WTC11 (cell line): ENCODE data around the gene PKHD1. TPM values are rescaled to one million over a fixed set of nuclear protein-coding genes. Genes with fewer than 3 reads are reported as not detected.

Experiments used
- ATAC-seq: fragments of 200-7000 bp; cut with Tn5 transposase; 2 replicates; pipeline ENCODE4 v1.10.0; 2021; ENCODE audit warnings: mild to moderate bottlenecking, moderate library complexity
- CTCF ChIA-PET: fragments of 300-600 bp; sonication (Branson Sonifier 250); formaldehyde crosslinking; loops from one replicate; lab custom pipeline; 2021; ENCODE audit warnings: antibody characterized with exemption; lab: Charles Lee
- POLR2A ChIA-PET: fragments of 350-600 bp; sonication (Branson Sonifier 250); formaldehyde crosslinking; loops from one replicate; lab custom pipeline; 2021; ENCODE audit warnings: antibody characterized with exemption; lab: Charles Lee
- DNase-seq: peaks from one replicate; pipeline ENCODE4 v3.0.0; 2021; ENCODE audit warnings: low spot score
- H3K27ac Mint-ChIP-seq: 2 replicates; pipeline ENCODE4 v1.8.0; 2021; ENCODE audit warnings: mixed read lengths
- H3K27me3 Mint-ChIP-seq: 2 replicates; pipeline ENCODE4 v1.8.0; 2021; ENCODE audit warnings: low read depth, mild to moderate bottlenecking, moderate library complexity, mixed read lengths
- H3K36me3 Mint-ChIP-seq: 2 replicates; pipeline ENCODE4 v1.8.0; 2021; ENCODE audit warnings: mixed read lengths
- H3K4me1 Mint-ChIP-seq: 2 replicates; pipeline ENCODE4 v1.8.0; 2022; ENCODE audit warnings: mixed read lengths
- H3K4me3 Mint-ChIP-seq: 2 replicates; pipeline ENCODE4 v1.8.0; 2021; ENCODE audit warnings: mild to moderate bottlenecking, moderate library complexity, mixed read lengths
- H3K9me3 Mint-ChIP-seq: 2 replicates; pipeline ENCODE4 v1.8.0; 2021; ENCODE audit warnings: mixed read lengths
- AR ChIP-seq: fragments of 250-450 bp; sonication (Bioruptor Pico); IDR thresholded peaks from 2 replicates; pipeline ENCODE4 v1.9.0; 2021; ENCODE audit warnings: mild to moderate bottlenecking
- CBFB ChIP-seq: sonication (generic); formaldehyde crosslinking; IDR thresholded peaks from 2 replicates; pipeline ENCODE4 v1.8.1; 2022; ENCODE audit warnings: mild to moderate bottlenecking, low read depth, missing genetic modification reagents
- ELF4 ChIP-seq: sonication (generic); formaldehyde crosslinking; IDR thresholded peaks from 2 replicates; pipeline ENCODE4 v1.8.1; 2022; ENCODE audit warnings: low read depth, mild to moderate bottlenecking, moderate library complexity, missing genetic modification reagents
- FOXK1 ChIP-seq: sonication (generic); formaldehyde crosslinking; IDR thresholded peaks from 2 replicates; pipeline ENCODE4 v1.8.0; 2022; ENCODE audit warnings: mild to moderate bottlenecking, moderate library complexity, missing genetic modification reagents
- FOXP4 ChIP-seq: sonication (generic); formaldehyde crosslinking; IDR thresholded peaks from 2 replicates; pipeline ENCODE4 v1.8.0; 2022; ENCODE audit warnings: mild to moderate bottlenecking, missing genetic modification reagents
- GABPB1 ChIP-seq: sonication (generic); formaldehyde crosslinking; IDR thresholded peaks from 2 replicates; pipeline ENCODE4 v1.8.1; 2023; ENCODE audit warnings: mild to moderate bottlenecking, missing genetic modification reagents
- IRF1 ChIP-seq: sonication (generic); formaldehyde crosslinking; IDR thresholded peaks from 2 replicates; pipeline ENCODE4 v1.8.0; 2023; ENCODE audit warnings: missing genetic modification reagents
- KAT7 ChIP-seq: sonication (generic); formaldehyde crosslinking; IDR thresholded peaks from 2 replicates; pipeline ENCODE4 v1.8.1; 2023; ENCODE audit warnings: missing genetic modification reagents, mild to moderate bottlenecking, borderline replicate concordance
- NFE2L1 ChIP-seq: sonication (generic); formaldehyde crosslinking; IDR thresholded peaks from 2 replicates; pipeline ENCODE4 v1.8.1; 2023; ENCODE audit warnings: missing genetic modification reagents
- NR1H2 ChIP-seq: sonication (generic); formaldehyde crosslinking; IDR thresholded peaks from 2 replicates; pipeline ENCODE4 v1.9.0; 2021; ENCODE audit warnings: mild to moderate bottlenecking, moderate library complexity, missing genetic modification reagents
- PREB ChIP-seq: sonication (generic); formaldehyde crosslinking; IDR thresholded peaks from 2 replicates; pipeline ENCODE4 v1.8.1; 2022; ENCODE audit warnings: mild to moderate bottlenecking, missing genetic modification reagents, moderate library complexity, borderline replicate concordance
- PRRX2 ChIP-seq: fragments of 250-450 bp; sonication (Bioruptor Pico); IDR thresholded peaks from 2 replicates; pipeline ENCODE4 v1.8.0; 2021; ENCODE audit warnings: mild to moderate bottlenecking
- RELA ChIP-seq: sonication (generic); formaldehyde crosslinking; IDR thresholded peaks from 2 replicates; pipeline ENCODE4 v1.8.1; 2022; ENCODE audit warnings: missing genetic modification reagents, mild to moderate bottlenecking, borderline replicate concordance
- SOX15 ChIP-seq: fragments of 250-450 bp; sonication (Bioruptor Pico); IDR thresholded peaks from 2 replicates; pipeline ENCODE4 v1.9.0; 2021; ENCODE audit warnings: mild to moderate bottlenecking
- TCF7 ChIP-seq: sonication (generic); formaldehyde crosslinking; IDR thresholded peaks from 2 replicates; pipeline ENCODE4 v1.8.0; 2022; ENCODE audit warnings: mild to moderate bottlenecking, low read depth, missing genetic modification reagents, moderate library complexity
- TEAD1 ChIP-seq: sonication (generic); formaldehyde crosslinking; IDR thresholded peaks from 2 replicates; pipeline ENCODE4 v1.8.0; 2022; ENCODE audit warnings: mild to moderate bottlenecking, missing genetic modification reagents
- TEAD4 ChIP-seq: sonication (generic); formaldehyde crosslinking; IDR thresholded peaks from 2 replicates; pipeline ENCODE4 v1.8.0; 2022; ENCODE audit warnings: mild to moderate bottlenecking, missing genetic modification reagents
- TP53 ChIP-seq: sonication (generic); formaldehyde crosslinking; IDR thresholded peaks from 2 replicates; pipeline ENCODE4 v1.8.1; 2023; ENCODE audit warnings: mild to moderate bottlenecking, missing genetic modification reagents
- ZBTB21 ChIP-seq: sonication (generic); formaldehyde crosslinking; IDR thresholded peaks from 2 replicates; pipeline ENCODE4 v1.8.1; 2023; ENCODE audit warnings: mild to moderate bottlenecking, missing genetic modification reagents, borderline replicate concordance
- ZNF138 ChIP-seq: sonication (generic); formaldehyde crosslinking; conservative IDR thresholded peaks from 2 replicates; pipeline ENCODE4 v1.8.1; 2022; ENCODE audit warnings: mild to moderate bottlenecking, moderate library complexity, missing genetic modification reagents
- ZNF232 ChIP-seq: sonication (generic); formaldehyde crosslinking; IDR thresholded peaks from 2 replicates; pipeline ENCODE4 v1.8.0; 2022; ENCODE audit warnings: mild to moderate bottlenecking, missing genetic modification reagents
- ZNF317 ChIP-seq: sonication (generic); formaldehyde crosslinking; IDR thresholded peaks from 2 replicates; pipeline ENCODE4 v1.8.1; 2023; ENCODE audit warnings: low read depth, mild to moderate bottlenecking, moderate library complexity, missing genetic modification reagents, borderline replicate concordance
- ZNF423 ChIP-seq: fragments of 250-450 bp; sonication (Bioruptor Pico); IDR thresholded peaks from 2 replicates; pipeline ENCODE4 v2.1.2; 2022; ENCODE audit warnings: mild to moderate bottlenecking, moderate library complexity
- total RNA-seq: library from RNA; stranded (reverse); gene quantifications from 3 replicates; pipeline ENCODE4 v1.2.3, GENCODE V29; 2021

The PKHD1 gene
- total RNA-seq, 1 experiment from 2014 or later = 0.15 TPM

GRCh38 chr6:52014391-52014790 lies 73.0 kb downstream of the PKHD1 start:
- H3K4me3 Mint-ChIP-seq = no peak overlapping the region
- DNase-seq = no peak
- TF ChIP-seq TP53 (CRISPR knock-in tag) (no peak), ZNF423 (no peak), IRF1 (CRISPR knock-in tag) (no peak), PRRX2 (CRISPR knock-in tag) (no peak), AR (CRISPR knock-in tag) (no peak), ZNF232 (no peak), TCF7 (CRISPR knock-in tag) (no peak), FOXP4 (CRISPR knock-in tag) (no peak), SOX15 (no peak), NFE2L1 (CRISPR knock-in tag) (no peak), KAT7 (CRISPR knock-in tag) (no peak), RELA (CRISPR knock-in tag) (no peak), ZBTB21 (CRISPR knock-in tag) (no peak), TEAD1 (CRISPR knock-in tag) (no peak), ZNF138 (no peak)
- TF ChIP-seq, all 79 proteins: peak for 0
- no peak overlapping the region for H3K27ac Mint-ChIP-seq
- H3K27me3 Mint-ChIP-seq = no peaks in the 10 kb centered on the region
- POLR2A ChIA-PET = no interaction called here
- peaks cover 6% of the 10 kb centered on the region for H3K9me3 Mint-ChIP-seq
- no peak for ATAC-seq
- peaks cover 17% of the 10 kb centered on the region for H3K4me1 Mint-ChIP-seq
- no peaks in the 10 kb centered on the region for H3K36me3 Mint-ChIP-seq
- CTCF ChIA-PET = no interaction called here

- DNase-seq (no peak), ATAC-seq (no peak)
- no peak overlapping the region for H3K27ac Mint-ChIP-seq
- no peak overlapping the region for H3K4me3 Mint-ChIP-seq
- H3K9me3 Mint-ChIP-seq = peaks cover 6% of the 10 kb centered on the region
- H3K27me3 Mint-ChIP-seq = no peaks in the 10 kb centered on the region
- H3K4me1 Mint-ChIP-seq = peaks cover 13% of the 10 kb centered on the region
- TF ChIP-seq IRF1 (CRISPR knock-in tag) = no peak
- TF ChIP-seq CBFB (CRISPR knock-in tag) = no peak
- no peak for TF ChIP-seq ZNF317
- no peak for TF ChIP-seq ELF4 (CRISPR knock-in tag)
- no peak for TF ChIP-seq FOXK1 (CRISPR knock-in tag)
- no peak for TF ChIP-seq TEAD4 (CRISPR knock-in tag)
- no peak for TF ChIP-seq PREB (CRISPR knock-in tag)
- no peak for TF ChIP-seq NR1H2 (CRISPR knock-in tag)
- no peak for TF ChIP-seq GABPB1 (CRISPR knock-in tag)
- CTCF ChIA-PET = no interaction called here
- no peaks in the 10 kb centered on the region for H3K36me3 Mint-ChIP-seq
- POLR2A ChIA-PET = no interaction called here
These were observed 74.4 kb downstream of the PKHD1 start for GRCh38 chr6:52013035-52013434.
